D341Med (cell line): ENCODE measurements around the gene LCP2.

Experiments
- DNase-seq: peaks from one replicate; pipeline ENCODE4 v3.0.0; 2012; ENCODE audit warnings: low spot score

The LCP2 gene

GRCh38 chr5:170216257-170216864, 81.2 kb downstream of the LCP2 start:
- DNase-seq: no peak

GRCh38 chr5:170211575-170212334, 85.8 kb downstream of the LCP2 start:
- no peak for DNase-seq

GRCh38 chr5:170206958-170207357, 90.6 kb downstream of the LCP2 start:
- DNase-seq: no peak

GRCh38 chr5:170206216-170206615, 91.4 kb downstream of the LCP2 start:
- DNase-seq: no peak

- no peak for DNase-seq
Observed at GRCh38 chr5:170204202-170204601, 93.4 kb downstream of the LCP2 start.

- DNase-seq: no peak
Observed at GRCh38 chr5:170202117-170202516, 95.5 kb downstream of the LCP2 start.

- DNase-seq: no peak
Observed at GRCh38 chr5:170201311-170201710, 96.3 kb downstream of the LCP2 start.

- no peak for DNase-seq
Observed at GRCh38 chr5:170200876-170201275, 96.7 kb downstream of the LCP2 start.
